Fibroblast of lung (primary cell): ENCODE results near the gene RCBTB1. TPM values are rescaled to one million over a fixed set of nuclear protein-coding genes. Genes with fewer than 3 reads are reported as not detected.

ENCODE experiments used
- DNase-seq, 2 donors: peaks; one replicate each; pipeline versions ENCODE4 v3.0.0 to v3.0.0-alpha.2; 2010; ENCODE audit warnings: low read depth in 2 of 2
- H2AFZ ChIP-seq: 2 replicates; pipeline ENCODE4 v1.5.1; 2012; ENCODE audit warnings: low read length, control low read depth, inconsistent platforms
- H3K27ac ChIP-seq: 2 replicates; pipeline ENCODE4 v1.5.1; 2011; ENCODE audit warnings: low read length, control low read depth; ENCODE audit not compliant: insufficient read depth
- H3K27me3 ChIP-seq: 2 replicates; pipeline ENCODE4 v1.5.1; 2011; ENCODE audit warnings: mild to moderate bottlenecking, low read length; ENCODE audit not compliant: control insufficient read depth, insufficient read depth
- H3K36me3 ChIP-seq: 2 replicates; pipeline ENCODE4 v1.5.1; 2011; ENCODE audit warnings: low read length; ENCODE audit not compliant: control insufficient read depth, insufficient read depth
- H3K4me1 ChIP-seq: 2 replicates; pipeline ENCODE4 v1.5.1; 2011; ENCODE audit warnings: low read length; ENCODE audit not compliant: control insufficient read depth, insufficient read depth; ENCODE audit errors: extremely low read depth
- H3K4me2 ChIP-seq: 2 replicates; pipeline ENCODE4 v1.5.1; 2011; ENCODE audit warnings: low read length, control low read depth; ENCODE audit not compliant: insufficient read depth; ENCODE audit errors: extremely low read depth
- H3K4me3 ChIP-seq, 4 experiments: fragments of 200-600 bp in 1 of 4; sonication (generic) in 1 of 4; replicated peaks in 1 of 4; 2 replicates each; pipeline ENCODE4 v1.5.1; 2011 to 2016; ENCODE audit warnings: low read length in 4 of 4, low read depth in 3 of 4, mild to moderate bottlenecking in 3 of 4, control low read depth in 2 of 4, inconsistent platforms in 1 of 4, mixed read lengths in 1 of 4; ENCODE audit not compliant: insufficient read depth in 1 of 4; ENCODE audit errors: control extremely low read depth in 1 of 4
- H3K79me2 ChIP-seq: 2 replicates; pipeline ENCODE4 v1.5.1; 2012; ENCODE audit warnings: mild to moderate bottlenecking, low read length, inconsistent platforms; ENCODE audit not compliant: control insufficient read depth, insufficient read depth
- H3K9ac ChIP-seq: 2 replicates; pipeline ENCODE4 v1.5.1; 2011; ENCODE audit warnings: mild to moderate bottlenecking, low read length, control low read depth; ENCODE audit not compliant: insufficient read depth
- H3K9me3 ChIP-seq: 2 replicates; pipeline ENCODE4 v1.5.1; 2012; ENCODE audit warnings: low read depth, low read length; ENCODE audit not compliant: control insufficient read depth, insufficient read depth
- H4K20me1 ChIP-seq: 2 replicates; pipeline ENCODE4 v1.5.1; 2011; ENCODE audit warnings: low read length; ENCODE audit not compliant: control insufficient read depth, insufficient read depth; ENCODE audit errors: extremely low read depth
- CTCF ChIP-seq, 2 donors: IDR thresholded peaks in 1 of 2; conservative IDR thresholded peaks in 1 of 2; 1 replicate in 1 of 2; 2 replicates in 1 of 2; pipeline ENCODE4 v1.5.1; 2011 to 2012; ENCODE audit warnings: low read length in 2 of 2, control low read depth in 1 of 2, inconsistent platforms in 1 of 2, low read depth in 1 of 2, mild to moderate bottlenecking in 1 of 2
- EZH2 ChIP-seq: IDR thresholded peaks from 2 replicates; pipeline ENCODE4 v1.5.1; 2012; ENCODE audit warnings: low read length, control low read depth, mild to moderate bottlenecking; ENCODE audit errors: missing control alignments
- polyA plus RNA-seq, 2 donors: library from polyadenylated mRNA; depleted of rRNA in 1 of 2; stranded (reverse) in 1 of 2; unstranded in 1 of 2; fragments of >200 nt; gene quantifications; 2 replicates each; pipeline ENCODE4 v1.2.1, GENCODE V29; 2011 to 2012; ENCODE audit warnings: missing spikeins in 1 of 2
- total RNA-seq: library from RNA; depleted of rRNA; stranded (reverse); fragments of >200 nt; gene quantifications from 2 replicates; pipeline ENCODE4 v1.2.1, GENCODE V29; 2014

Gene RCBTB1
- total and polyA plus RNA-seq, 2 donors (not counting 1 experiment from before 2014, with no cell fraction given) = 22.7 to 42.6 TPM

GRCh38 chr13:49539746-49540145 lies 45.6 kb downstream of the RCBTB1 start:
- H3K4me1 ChIP-seq = no peaks in the 10 kb centered on the region
- H3K9me3 ChIP-seq = no peaks in the 10 kb centered on the region
- H3K27ac ChIP-seq = no peak overlapping the region
- no peaks in the 10 kb centered on the region for H3K27me3 ChIP-seq
- no peak for TF ChIP-seq EZH2
- no peak for TF ChIP-seq CTCF (conservative IDR thresholded peaks at IDR 0.05 in 1 of 2, IDR thresholded peaks at IDR 0.05 in 1 of 2; ENCODE audit: low read depth in 1 of 2, low read length in 2 of 2)
- DNase-seq = no peak
- H3K79me2 ChIP-seq = no peaks in the 10 kb centered on the region
- H3K4me2 ChIP-seq = no peak overlapping the region
- no peak overlapping the region for H3K4me3 ChIP-seq
- no peak overlapping the region for H3K9ac ChIP-seq
- no peak overlapping the region for H2AFZ ChIP-seq
- H3K36me3 ChIP-seq = peaks cover 7% of the 10 kb centered on the region
- no peaks in the 10 kb centered on the region for H4K20me1 ChIP-seq

- no peak overlapping the region for H3K4me3 ChIP-seq
- no peaks in the 10 kb centered on the region for H3K9me3 ChIP-seq
- TF ChIP-seq CTCF (conservative IDR thresholded peaks at IDR 0.05 in 1 of 2, IDR thresholded peaks at IDR 0.05 in 1 of 2; ENCODE audit: low read depth in 1 of 2, low read length in 2 of 2) (no peak), EZH2 (no peak)
- peaks cover 7% of the 10 kb centered on the region for H3K36me3 ChIP-seq
- DNase-seq = no peak
- H4K20me1 ChIP-seq = no peaks in the 10 kb centered on the region
- no peak overlapping the region for H3K4me2 ChIP-seq
- H3K9ac ChIP-seq = no peak overlapping the region
- no peak overlapping the region for H3K27ac ChIP-seq
- H3K79me2 ChIP-seq = no peaks in the 10 kb centered on the region
- H3K27me3 ChIP-seq = no peaks in the 10 kb centered on the region
- no peak overlapping the region for H2AFZ ChIP-seq
- H3K4me1 ChIP-seq = no peaks in the 10 kb centered on the region
Measured at GRCh38 chr13:49539313-49539712, 46.0 kb downstream of the RCBTB1 start.

GRCh38 chr13:49538404-49538803 lies 47.0 kb downstream of the RCBTB1 start:
- H4K20me1 ChIP-seq = no peaks in the 10 kb centered on the region
- no peaks in the 10 kb centered on the region for H3K4me1 ChIP-seq
- no peak overlapping the region for H3K4me2 ChIP-seq
- no peaks in the 10 kb centered on the region for H3K9me3 ChIP-seq
- H3K9ac ChIP-seq = no peak overlapping the region
- H3K4me3 ChIP-seq = no peak overlapping the region
- H3K36me3 ChIP-seq = peaks cover 7% of the 10 kb centered on the region
- H3K27ac ChIP-seq = no peak overlapping the region
- no peaks in the 10 kb centered on the region for H3K27me3 ChIP-seq
- H3K79me2 ChIP-seq = no peaks in the 10 kb centered on the region
- no peak overlapping the region for H2AFZ ChIP-seq
- DNase-seq = no peak
- TF ChIP-seq EZH2 (no peak), CTCF (conservative IDR thresholded peaks at IDR 0.05 in 1 of 2, IDR thresholded peaks at IDR 0.05 in 1 of 2; ENCODE audit: low read depth in 1 of 2, low read length in 2 of 2) (no peak)
